SU-DHL-6 (cell line): ENCODE measurements around the gene DIS3L.

ENCODE experiments used
- H2AFZ ChIP-seq: fragments of 200-600 bp; sonication (generic); 2 replicates; pipeline ENCODE4 v1.6.1; 2014; ENCODE audit warnings: low read depth, mild to moderate bottlenecking, moderate library complexity, mixed read lengths, antibody characterized with exemption, low read length; ENCODE audit not compliant: severe bottlenecking
- H3F3A ChIP-seq: fragments of 200-600 bp; shearing (Covaris generic); 2 replicates; pipeline ENCODE4 v1.6.0; 2016; ENCODE audit warnings: antibody characterized with exemption, mild to moderate bottlenecking; ENCODE audit not compliant: insufficient read depth
- H3K27ac ChIP-seq: fragments of 200-600 bp; sonication (generic); 2 replicates; pipeline ENCODE4 v1.5.1; 2016; ENCODE audit warnings: low read depth, mild to moderate bottlenecking, low read length, moderate library complexity, mixed read lengths
- H3K27me3 ChIP-seq: fragments of 200-600 bp; sonication (generic), shearing (Covaris generic); 2 replicates; pipeline ENCODE4 v1.6.0; 2014; ENCODE audit warnings: mild to moderate bottlenecking, low read length
- H3K36me3 ChIP-seq: fragments of 200-600 bp; sonication (generic); 2 replicates; pipeline ENCODE4 v1.6.1; 2014; ENCODE audit warnings: mild to moderate bottlenecking, low read length, mixed read lengths
- H3K4me2 ChIP-seq: fragments of 300-600, 200-600 bp; shearing (Covaris generic), sonication (generic); 2 replicates; pipeline ENCODE4 v1.6.0; 2014; ENCODE audit warnings: low read length, low read depth, mild to moderate bottlenecking; ENCODE audit not compliant: poor library complexity, severe bottlenecking
- H3K4me3 ChIP-seq: fragments of 200-600 bp; sonication (generic); 2 replicates; pipeline ENCODE4 v1.5.1; 2014; ENCODE audit warnings: antibody characterized with exemption, low read length, mild to moderate bottlenecking, mixed read lengths; ENCODE audit not compliant: insufficient read depth, poor library complexity, severe bottlenecking
- H3K79me2 ChIP-seq: fragments of 200-600 bp; sonication (generic); 2 replicates; pipeline ENCODE4 v1.6.1; 2014; ENCODE audit warnings: mild to moderate bottlenecking, low read length, moderate library complexity; ENCODE audit not compliant: insufficient read depth
- H3K9ac ChIP-seq: fragments of 200-600 bp; sonication (generic); 2 replicates; pipeline ENCODE4 v1.7.0; 2014; ENCODE audit warnings: mild to moderate bottlenecking, low read length
- H3K9me2 ChIP-seq: fragments of 200-600 bp; sonication (generic); replicated peaks from 2 replicates; pipeline ENCODE4 v1.6.1; 2014; ENCODE audit warnings: low read length; ENCODE audit not compliant: insufficient read depth
- H3K9me3 ChIP-seq: fragments of 200-600 bp; sonication (generic); 2 replicates; pipeline ENCODE4 v1.6.1; 2014; ENCODE audit warnings: low read length, mixed read lengths; ENCODE audit not compliant: insufficient read depth
- H4K20me1 ChIP-seq: fragments of 200-600 bp; sonication (generic); 2 replicates; pipeline ENCODE4 v1.6.1; 2014; ENCODE audit warnings: low read depth, mild to moderate bottlenecking, antibody characterized with exemption, low read length, moderate library complexity, mixed read lengths
- CTCF ChIP-seq: fragments of 200-600 bp; sonication (generic); IDR thresholded peaks from one replicate; pipeline ENCODE4 v1.5.1; 2017; ENCODE audit warnings: antibody characterized with exemption, mild to moderate bottlenecking, low read length, moderate library complexity; ENCODE audit not compliant: insufficient read depth, poor library complexity, severe bottlenecking
- EZH2phosphoT487 ChIP-seq: fragments of 200-600 bp; sonication (generic), shearing (Covaris generic); conservative IDR thresholded peaks from 2 replicates; pipeline ENCODE4 v1.6.1; 2018; ENCODE audit warnings: mild to moderate bottlenecking, antibody characterized with exemption, low read length, moderate library complexity, mixed read lengths

The DIS3L gene

GRCh38 chr15:66294932-66295235 lies 1.5 kb downstream of the DIS3L start:
- Histone ChIP-seq H3K27me3 (no peaks in the 10 kb centered on the region), H3K4me3 (peak overlapping the region; percentile 69), H3K79me2 (peaks cover 31% of the 10 kb centered on the region), H3F3A (peaks cover 15% of the 10 kb centered on the region), H4K20me1 (no peaks in the 10 kb centered on the region), H3K27ac (peak overlapping the region; percentile 89), H3K9me2 (no peaks in the 10 kb centered on the region), H3K36me3 (no peaks in the 10 kb centered on the region), H3K4me2 (peak overlapping the region; percentile 88), H3K9me3 (no peaks in the 10 kb centered on the region), H2AFZ (peak overlapping the region; percentile 18), H3K9ac (peak overlapping the region; percentile 82)
- TF ChIP-seq EZH2phosphoT487 (no peak), CTCF (no peak)

- no peak overlapping the region for H2AFZ ChIP-seq
- H3K9ac ChIP-seq, result no peak overlapping the region; the same call in 1 of the 2 replicates
- no peak for TF ChIP-seq EZH2phosphoT487
- no peak for TF ChIP-seq CTCF
- H3K9me3 ChIP-seq, result no peaks in the 10 kb centered on the region
- H3K4me3 ChIP-seq, result no peak overlapping the region
- peaks cover 15% of the 10 kb centered on the region for H3F3A ChIP-seq
- no peaks in the 10 kb centered on the region for H3K36me3 ChIP-seq
- peak overlapping the region; percentile 88 for H3K4me2 ChIP-seq
- H3K79me2 ChIP-seq, result peaks cover 31% of the 10 kb centered on the region
- H3K9me2 ChIP-seq, result no peaks in the 10 kb centered on the region
- no peak overlapping the region for H3K27ac ChIP-seq
- H3K27me3 ChIP-seq, result no peaks in the 10 kb centered on the region
- H4K20me1 ChIP-seq, result no peaks in the 10 kb centered on the region
Measured at GRCh38 chr15:66296186-66296585, 2.8 kb downstream of the DIS3L start.

- TF ChIP-seq EZH2phosphoT487 (no peak), CTCF (no peak)
- Histone ChIP-seq H3K79me2 (peaks cover 31% of the 10 kb centered on the region), H3K9ac (no peak overlapping the region), H3K27ac (no peak overlapping the region), H3K27me3 (no peaks in the 10 kb centered on the region), H3F3A (peaks cover 15% of the 10 kb centered on the region), H3K4me2 (no peak overlapping the region), H3K4me3 (no peak overlapping the region), H3K9me3 (no peaks in the 10 kb centered on the region), H3K9me2 (no peaks in the 10 kb centered on the region), H3K36me3 (no peaks in the 10 kb centered on the region), H2AFZ (no peak overlapping the region), H4K20me1 (no peaks in the 10 kb centered on the region)
Measured at GRCh38 chr15:66298803-66299251, 5.5 kb downstream of the DIS3L start.
